ENCODE data around the gene ACO2. TPM values are rescaled to one million over a fixed set of nuclear protein-coding genes. Genes with fewer than 3 reads are reported as not detected.

The ACO2 gene
- total and polyA plus RNA-seq, 10 of the 15 experiments (the other 5 are each of a cell fraction or from before 2014, with no cell fraction given): 21.4 to 214 (median 88.5) TPM

DNA sequence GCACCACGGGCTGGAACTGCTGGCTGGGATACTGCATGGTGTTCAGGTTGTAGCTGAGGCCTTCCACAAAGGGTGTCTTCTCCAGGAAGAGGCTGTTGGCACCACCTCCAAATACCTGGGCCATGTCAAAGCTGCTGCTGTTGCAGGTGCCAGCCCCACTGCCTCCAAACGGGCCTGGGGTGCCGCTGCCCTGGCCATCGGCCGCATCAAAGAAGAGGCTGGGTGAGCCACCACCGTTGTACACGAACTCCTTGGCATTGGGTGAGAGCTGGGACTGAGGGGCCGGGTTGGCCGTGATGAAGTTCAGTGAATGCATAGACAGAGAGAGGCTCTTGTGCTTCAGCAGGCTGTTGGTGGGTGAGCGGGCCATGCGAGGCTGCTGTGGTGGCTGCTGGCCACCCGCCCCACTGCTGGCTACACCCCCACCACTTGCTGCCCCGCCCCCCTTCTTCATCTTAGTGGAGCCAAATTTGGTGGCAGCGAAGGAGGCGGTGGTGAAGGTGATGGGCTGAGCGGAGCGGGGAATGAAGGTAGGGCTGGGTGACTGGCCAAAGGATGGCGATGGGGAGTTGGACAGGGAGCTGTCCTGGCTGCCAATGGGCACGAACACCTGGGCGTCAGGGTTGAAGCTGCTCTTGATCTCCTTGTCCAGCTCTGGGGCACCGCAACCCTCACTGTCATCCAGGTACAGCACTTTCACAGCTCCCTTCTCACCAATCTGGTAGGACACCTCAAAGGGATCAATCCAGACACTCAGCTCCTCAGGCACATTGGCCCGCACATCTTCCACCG lies 32.4 kb upstream of the ACO2 start:
- in situ Hi-C loops (cut with MboI): no loop called here
- FAIRE-seq (no peak), DNase-seq (ENCODE audit: low read depth, low spot score) (no peak), ATAC-seq (no peak)
- no TSS peak for BruUV-seq (replicated peaks)
- POLR2A ChIA-PET: interaction anchor here (0.8 to 1.5 kb wide), 2 partner anchors 12 to 105 kb away, joined by 3 to 6 read pairs; no protein-coding TSS in a partner anchor
- no peak overlapping the region for H3K4me2 ChIP-seq (ENCODE audit: control insufficient read depth, insufficient read depth)
- TF ChIP-seq, protein P1, sequence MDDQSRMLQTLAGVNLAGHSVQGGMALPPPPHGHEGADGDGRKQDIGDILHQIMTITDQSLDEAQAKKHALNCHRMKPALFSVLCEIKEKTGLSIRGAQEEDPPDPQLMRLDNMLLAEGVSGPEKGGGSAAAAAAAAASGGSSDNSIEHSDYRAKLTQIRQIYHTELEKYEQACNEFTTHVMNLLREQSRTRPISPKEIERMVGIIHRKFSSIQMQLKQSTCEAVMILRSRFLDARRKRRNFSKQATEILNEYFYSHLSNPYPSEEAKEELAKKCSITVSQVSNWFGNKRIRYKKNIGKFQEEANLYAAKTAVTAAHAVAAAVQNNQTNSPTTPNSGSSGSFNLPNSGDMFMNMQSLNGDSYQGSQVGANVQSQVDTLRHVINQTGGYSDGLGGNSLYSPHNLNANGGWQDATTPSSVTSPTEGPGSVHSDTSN (IDR thresholded peaks at IDR 0.05; ENCODE audit: insufficient replicate concordance, low read depth, low read length): no peak
- TF ChIP-seq SMAD1 (IDR thresholded peaks at IDR 0.05; ENCODE audit: low read depth, partially characterized antibody) (no peak), LARP7 (IDR thresholded peaks at IDR 0.05) (no peak), RB1 (IDR thresholded peaks at IDR 0.05; ENCODE audit: borderline replicate concordance) (no peak), NFIC (IDR thresholded peaks at IDR 0.05; ENCODE audit: low read depth, low read length) (no peak), SMARCA5 (IDR thresholded peaks at IDR 0.05) (no peak), POU2F2 (IDR thresholded peaks at IDR 0.05; ENCODE audit: borderline replicate concordance, low read depth, low read length) (no peak)
- TF ChIP-seq, protein P2, sequence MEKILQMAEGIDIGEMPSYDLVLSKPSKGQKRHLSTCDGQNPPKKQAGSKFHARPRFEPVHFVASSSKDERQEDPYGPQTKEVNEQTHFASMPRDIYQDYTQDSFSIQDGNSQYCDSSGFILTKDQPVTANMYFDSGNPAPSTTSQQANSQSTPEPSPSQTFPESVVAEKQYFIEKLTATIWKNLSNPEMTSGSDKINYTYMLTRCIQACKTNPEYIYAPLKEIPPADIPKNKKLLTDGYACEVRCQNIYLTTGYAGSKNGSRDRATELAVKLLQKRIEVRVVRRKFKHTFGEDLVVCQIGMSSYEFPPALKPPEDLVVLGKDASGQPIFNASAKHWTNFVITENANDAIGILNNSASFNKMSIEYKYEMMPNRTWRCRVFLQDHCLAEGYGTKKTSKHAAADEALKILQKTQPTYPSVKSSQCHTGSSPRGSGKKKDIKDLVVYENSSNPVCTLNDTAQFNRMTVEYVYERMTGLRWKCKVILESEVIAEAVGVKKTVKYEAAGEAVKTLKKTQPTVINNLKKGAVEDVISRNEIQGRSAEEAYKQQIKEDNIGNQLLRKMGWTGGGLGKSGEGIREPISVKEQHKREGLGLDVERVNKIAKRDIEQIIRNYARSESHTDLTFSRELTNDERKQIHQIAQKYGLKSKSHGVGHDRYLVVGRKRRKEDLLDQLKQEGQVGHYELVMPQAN (conservative IDR thresholded peaks at IDR 0.05): no peak
- TF ChIP-seq, protein P3, sequence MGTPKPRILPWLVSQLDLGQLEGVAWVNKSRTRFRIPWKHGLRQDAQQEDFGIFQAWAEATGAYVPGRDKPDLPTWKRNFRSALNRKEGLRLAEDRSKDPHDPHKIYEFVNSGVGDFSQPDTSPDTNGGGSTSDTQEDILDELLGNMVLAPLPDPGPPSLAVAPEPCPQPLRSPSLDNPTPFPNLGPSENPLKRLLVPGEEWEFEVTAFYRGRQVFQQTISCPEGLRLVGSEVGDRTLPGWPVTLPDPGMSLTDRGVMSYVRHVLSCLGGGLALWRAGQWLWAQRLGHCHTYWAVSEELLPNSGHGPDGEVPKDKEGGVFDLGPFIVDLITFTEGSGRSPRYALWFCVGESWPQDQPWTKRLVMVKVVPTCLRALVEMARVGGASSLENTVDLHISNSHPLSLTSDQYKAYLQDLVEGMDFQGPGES (IDR thresholded peaks at IDR 0.05): no peak
- H3K4me1 ChIP-seq (ENCODE audit: control insufficient read depth, insufficient read depth, low read length): no peaks in the 10 kb centered on the region
- H3K27ac ChIP-seq (ENCODE audit: control insufficient read depth, insufficient read depth): no peak overlapping the region
- H4K20me1 ChIP-seq (ENCODE audit: control insufficient read depth, insufficient read depth): peaks cover 10% of the 10 kb centered on the region
- no peak overlapping the region for H3K9ac ChIP-seq (ENCODE audit: control insufficient read depth, insufficient read depth, low read length)
- RAD21 ChIA-PET (ENCODE audit: unreplicated experiment): no interaction called here
- 86% methylated on average over 19 of the region's 23 CpGs for WGBS (ENCODE audit: insufficient coverage, insufficient replicate concordance, low lambda C conversion rate, missing lambda C conversion rate)
- H3K4me3 ChIP-seq: no peak overlapping the region
- H2AFZ ChIP-seq (ENCODE audit: control insufficient read depth, low read depth, low read length): no peak overlapping the region
- CTCF ChIA-PET: interaction anchor here (1.2 kb wide), 1 partner anchor 145 kb away, joined by 4 read pairs; no protein-coding TSS in a partner anchor
- no peaks in the 10 kb centered on the region for H3K27me3 ChIP-seq (replicated peaks in 1 of 2; ENCODE audit: control insufficient read depth in 2 of 2, insufficient read depth in 2 of 2, low read length in 1 of 2)
- H3K9me3 ChIP-seq (replicated peaks; ENCODE audit: control insufficient read depth, insufficient read depth, low read length): no peaks in the 10 kb centered on the region
- H3K79me2 ChIP-seq (ENCODE audit: control insufficient read depth, insufficient read depth, low read length): peaks cover 16% of the 10 kb centered on the region
- SMC1A ChIA-PET (ENCODE audit: uncharacterized antibody, unreplicated experiment): no interaction called here
- intact Hi-C loops (cut with micrococcal nuclease; ENCODE audit: unreplicated experiment): no loop called here
- peaks cover 18% of the 10 kb centered on the region in 2 experiments; a peak in 3 of 4 replicates for H3K36me3 ChIP-seq (ENCODE audit: control insufficient read depth in 2 of 2, insufficient read depth in 2 of 2, low read length in 1 of 2)

All from GM12878 (cell line).